HepG2 (cell line): ENCODE measurements around the gene MEPE. TPM values are rescaled to one million over a fixed set of nuclear protein-coding genes. Genes with fewer than 3 reads are reported as not detected.

Experiments used
- ATAC-seq: fragments of 200-7000 bp; cut with Tn5 transposase; 3 replicates; pipeline ENCODE4 v1.9.1; 2020; ENCODE audit warnings: mild to moderate bottlenecking, moderate library complexity
- BruUV-seq: library from RNA; stranded (reverse); fragments of 400-500 nt; replicated peaks from 2 replicates; lab custom pipeline; 2021; lab: Mats Ljungman, UMichigan
- CTCF ChIA-PET: fragments of 300-600 bp; formaldehyde crosslinking; extraction: SDS; loops from one replicate; lab custom pipeline; 2021; ENCODE audit warnings: low total read pairs, inconsistent platforms, low intra/inter-chr PET ratio; lab: Yijun Ruan, JAX
- POLR2A ChIA-PET: fragments of 350-600 bp; sonication (Branson Sonifier 250); formaldehyde crosslinking; loops from one replicate; lab custom pipeline; 2020; ENCODE audit warnings: antibody characterized with exemption, inconsistent platforms; lab: Yijun Ruan, JAX
- DNase-seq: peaks from one replicate; pipeline ENCODE4 v3.0.0-alpha.2; 2015; ENCODE audit warnings: low spot score
- FAIRE-seq: peaks from 3 replicates; lab custom pipeline; 2011; peaks lifted over from hg19 to GRCh38; lab: Jason Lieb, UNC
- H2AFZ ChIP-seq: one replicate; pipeline ENCODE4 v1.6.1; 2011; ENCODE audit warnings: low read length, inconsistent platforms
- H3K27ac ChIP-seq: fragments of 300-600 bp; 3 replicates; pipeline ENCODE4 v1.8.0; 2011; ENCODE audit warnings: mixed run types, mild to moderate bottlenecking, mixed read lengths, low read length, inconsistent platforms; ENCODE audit not compliant: insufficient read depth; ENCODE audit errors: extremely low read length
- H3K27me3 ChIP-seq, 2 experiments: fragments of 200-600 bp in 1 of 2; 2 replicates in 1 of 2; 3 replicates in 1 of 2; pipeline versions ENCODE4 v1.6.0 to v1.8.0; 2011; ENCODE audit warnings: low read length in 2 of 2, mild to moderate bottlenecking in 2 of 2, moderate library complexity in 2 of 2, inconsistent platforms in 1 of 2; ENCODE audit not compliant: insufficient read depth in 2 of 2, control insufficient read depth in 1 of 2
- H3K36me3 ChIP-seq, 2 experiments: fragments of 200-600 bp in 1 of 2; replicated peaks in 1 of 2; 2 replicates in 1 of 2; 3 replicates in 1 of 2; pipeline versions ENCODE4 v1.5.1 to v1.8.0; 2011; ENCODE audit warnings: low read length in 2 of 2, inconsistent platforms in 1 of 2; ENCODE audit not compliant: insufficient read depth in 2 of 2, control insufficient read depth in 1 of 2
- H3K4me1 ChIP-seq: 2 replicates; pipeline ENCODE4 v1.5.1; 2012; ENCODE audit warnings: low read length, inconsistent platforms; ENCODE audit not compliant: insufficient read depth
- H3K4me2 ChIP-seq: 2 replicates; pipeline ENCODE4 v1.6.0; 2011; ENCODE audit warnings: low read depth, low read length, inconsistent platforms
- H3K4me3 ChIP-seq, 3 experiments: fragments of 200-600 bp in 1 of 3; sonication (generic), shearing (Covaris generic) in 1 of 3; replicated peaks in 1 of 3; 2 replicates each; pipeline ENCODE4 v1.5.1; 2011 to 2016; ENCODE audit warnings: low read length in 3 of 3, inconsistent platforms in 2 of 3, low read depth in 2 of 3, mild to moderate bottlenecking in 2 of 3, control low read depth in 1 of 3, mixed read lengths in 1 of 3; ENCODE audit not compliant: insufficient read depth in 1 of 3
- H3K79me2 ChIP-seq: one replicate; pipeline ENCODE4 v1.6.1; 2011; ENCODE audit warnings: low read length, inconsistent platforms; ENCODE audit not compliant: insufficient read depth
- H3K9ac ChIP-seq: 2 replicates; pipeline ENCODE4 v1.6.0; 2011; ENCODE audit warnings: mild to moderate bottlenecking, low read depth, low read length, inconsistent platforms; ENCODE audit not compliant: insufficient read depth
- H3K9me3 ChIP-seq: 2 replicates; pipeline ENCODE4 v1.5.1; 2012; ENCODE audit warnings: mild to moderate bottlenecking, low read length
- H4K20me1 ChIP-seq: 2 replicates; pipeline ENCODE4 v1.6.0; 2011; ENCODE audit warnings: inconsistent platforms, mild to moderate bottlenecking, low read length, moderate library complexity; ENCODE audit not compliant: insufficient read depth
- ATM ChIP-seq: fragments of 450-650 bp; IDR thresholded peaks from 2 replicates; pipeline ENCODE4 v1.7.1; 2017; ENCODE audit warnings: mild to moderate bottlenecking, borderline replicate concordance
- BRF2 ChIP-seq: sonication (generic); formaldehyde crosslinking; IDR thresholded peaks from 2 replicates; pipeline ENCODE4 v1.8.1; 2022; ENCODE audit warnings: mild to moderate bottlenecking, missing genetic modification reagents
- ELF3 ChIP-seq: IDR thresholded peaks from 2 replicates; pipeline ENCODE4 v1.6.1; 2016; ENCODE audit warnings: missing genetic modification reagents, missing compliant biosample characterization
- EZH2 ChIP-seq: conservative IDR thresholded peaks from 2 replicates; pipeline ENCODE4 v1.6.1; 2012; ENCODE audit warnings: mild to moderate bottlenecking, low read depth, low read length, moderate library complexity
- KMT2B ChIP-seq: IDR thresholded peaks from 2 replicates; pipeline ENCODE4 v1.6.1; 2016; ENCODE audit warnings: missing genetic modification reagents, missing compliant biosample characterization
- LCORL ChIP-seq, 2 experiments: fragments of 450-650 bp in 1 of 2; sonication (generic) in 1 of 2; formaldehyde crosslinking in 1 of 2; IDR thresholded peaks; 2 replicates each; pipeline versions ENCODE4 v1.5.0 to v1.6.1; 2017 to 2020; ENCODE audit warnings: antibody characterized with exemption in 1 of 2, missing genetic modification reagents in 1 of 2
- MAF1 ChIP-seq: sonication (generic); formaldehyde crosslinking; IDR thresholded peaks from 2 replicates; pipeline ENCODE4 v1.5.0; 2020; ENCODE audit warnings: missing genetic modification reagents, borderline replicate concordance
- NCOA5 ChIP-seq: sonication (generic); formaldehyde crosslinking; IDR thresholded peaks from 2 replicates; pipeline ENCODE4 v1.4.0; 2020; ENCODE audit warnings: missing genetic modification reagents
- NFE2 ChIP-seq: sonication (generic); formaldehyde crosslinking; IDR thresholded peaks from 2 replicates; pipeline ENCODE4 v1.4.0; 2020; ENCODE audit warnings: missing genetic modification reagents
- SP140L ChIP-seq: sonication (generic); formaldehyde crosslinking; IDR thresholded peaks from 2 replicates; pipeline ENCODE4 v1.4.0; 2020; ENCODE audit warnings: missing genetic modification reagents, borderline replicate concordance
- TBL1XR1 ChIP-seq: fragments of 150-350 bp; IDR thresholded peaks from 2 replicates; pipeline ENCODE4 v1.6.1; 2014; ENCODE audit warnings: borderline replicate concordance, low read length; ENCODE audit not compliant: partially characterized antibody
- ZNF317 ChIP-seq: sonication (generic); formaldehyde crosslinking; IDR thresholded peaks from 2 replicates; pipeline ENCODE4 v1.5.0; 2020; ENCODE audit warnings: mild to moderate bottlenecking, missing genetic modification reagents
- ZNF331 ChIP-seq: sonication (generic); formaldehyde crosslinking; IDR thresholded peaks from 2 replicates; pipeline ENCODE4 v1.4.0; 2020; ENCODE audit warnings: missing genetic modification reagents
- ZNF33A ChIP-seq: sonication (generic); formaldehyde crosslinking; IDR thresholded peaks from 2 replicates; pipeline ENCODE4 v1.5.1; 2020; ENCODE audit warnings: missing genetic modification reagents, mild to moderate bottlenecking, moderate library complexity, borderline replicate concordance
- ZNF788 ChIP-seq: sonication (generic); formaldehyde crosslinking; IDR thresholded peaks from 2 replicates; pipeline ENCODE4 v1.5.0; 2020; ENCODE audit warnings: mild to moderate bottlenecking, missing genetic modification reagents, borderline replicate concordance
- WGBS: methylation state at CpG from one replicate; pipeline ENCODE4 v1.1.6; 2017; ENCODE audit warnings: low lambda C conversion rate; 5-methylcytosine and 5-hydroxymethylcytosine counted together
- in situ Hi-C: cut with HindIII; loops from 2 replicates; pipeline ENCODE4 v1.10.0; 2017; ENCODE audit warnings: low pct_unique_long_range_greater_than_20kb; ENCODE audit not compliant: extremely low pct_ligation_motif_present
- intact Hi-C: fragments of 100-400 bp; cut with micrococcal nuclease; formaldehyde crosslinking; loops from one replicate; pipeline ENCODE4 v1.10.0; 2022; ENCODE audit not compliant: unreplicated experiment
- polyA plus RNA-seq, 8 experiments: library from polyadenylated mRNA; depleted of rRNA in 3 of 8; stranded (reverse) in 7 of 8; unstranded in 1 of 8; fragments of >200 nt; fragmentation: Illumina TruSeq in 4 of 8; extraction: Trizol in 4 of 8; gene quantifications; 2 replicates each; pipeline versions ENCODE4 v1.2.1 to v1.2.3, GENCODE V29; 2011 to 2016; ENCODE audit warnings: low read depth in 4 of 8, missing spikeins in 1 of 8, mixed read lengths in 1 of 8; ENCODE audit not compliant: insufficient read depth in 1 of 8
- total RNA-seq, 5 experiments: library from RNA; depleted of rRNA; stranded (reverse); fragments of >200 nt; fragmentation: Illumina TruSeq; extraction: Trizol; gene quantifications; 2 replicates each; pipeline ENCODE4 v1.2.3, GENCODE V29; 2016; ENCODE audit warnings: low read depth in 1 of 5
- TF ChIP-seq, protein P1 (sequence below): sonication (generic); formaldehyde crosslinking; IDR thresholded peaks from 2 replicates; pipeline ENCODE4 v1.5.0; 2020; ENCODE audit warnings: missing genetic modification reagents

The MEPE gene
- total and polyA plus RNA-seq, 2 of the 13 experiments (the other 11 are each of a cell fraction or from before 2014, with no cell fraction given), result 0.04 TPM; not detected in 1

- TF ChIP-seq BRF2 (CRISPR knock-in tag) (no peak), ATM (no peak), LCORL (IDR thresholded peaks at IDR 0.05) (no peak), LCORL (CRISPR knock-in tag; IDR thresholded peaks at IDR 0.05) (no peak)
Observed at GRCh38 chr4:87881115-87881514, 48.3 kb downstream of the MEPE start (continued).

- no peak overlapping the region for H3K4me3 ChIP-seq
- H3K27me3 ChIP-seq, result no peaks in the 10 kb centered on the region
- CTCF ChIA-PET, result no interaction called here
- H3K4me2 ChIP-seq, result no peak overlapping the region
- FAIRE-seq, result no peak
- BruUV-seq, result no TSS peak
- no peaks in the 10 kb centered on the region for H3K79me2 ChIP-seq
- in situ Hi-C loops (no loop called here), intact Hi-C loops (no loop called here)
- WGBS, result 44% methylated on average over 1 of the region's 1 CpG
- DNase-seq, result no peak
- no peaks in the 10 kb centered on the region for H3K36me3 ChIP-seq
- ATAC-seq, result no peak
- peaks cover 23% of the 10 kb centered on the region for H3K4me1 ChIP-seq
- no peaks in the 10 kb centered on the region for H4K20me1 ChIP-seq
- POLR2A ChIA-PET, result no interaction called here
- no peak overlapping the region for H3K9ac ChIP-seq
- H3K9me3 ChIP-seq, result no peaks in the 10 kb centered on the region
- no peak overlapping the region for H3K27ac ChIP-seq
- TF ChIP-seq ZNF788 (no peak), KMT2B (no peak), ELF3 (CRISPR knock-in tag) (no peak), ZNF317 (CRISPR knock-in tag) (no peak), ZNF331 (CRISPR knock-in tag) (no peak), TBL1XR1 (no peak), NFE2 (CRISPR knock-in tag) (no peak), NCOA5 (no peak), MAF1 (CRISPR knock-in tag) (no peak), EZH2 (no peak), ZNF33A (no peak), SP140L (CRISPR knock-in tag) (no peak)
- TF ChIP-seq, protein P1, sequence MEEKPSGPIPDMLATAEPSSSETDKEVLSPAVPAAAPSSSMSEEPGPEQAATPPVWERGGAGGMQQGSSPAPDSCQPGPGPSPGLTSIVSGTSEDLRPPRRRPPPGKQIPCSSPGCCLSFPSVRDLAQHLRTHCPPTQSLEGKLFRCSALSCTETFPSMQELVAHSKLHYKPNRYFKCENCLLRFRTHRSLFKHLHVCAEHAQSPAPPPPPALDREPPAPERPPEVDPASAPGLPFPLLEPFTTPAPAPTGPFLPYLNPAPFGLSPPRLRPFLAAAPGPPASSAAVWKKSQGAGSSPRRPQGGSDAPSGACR (CRISPR knock-in tag), result no peak
- H2AFZ ChIP-seq, result no peak overlapping the region
Observed at GRCh38 chr4:87882321-87882720, 49.6 kb downstream of the MEPE start.
